Fibroblast of mammary gland (primary cell): Measurements from ENCODE around the gene SYCE3.

Experiments used
- DNase-seq: peaks from one replicate; pipeline ENCODE4 v3.0.0-alpha.2; 2010; ENCODE audit warnings: low read depth
- H3K4me3 ChIP-seq: 2 replicates; pipeline ENCODE4 v1.5.1; 2011; ENCODE audit warnings: low read depth, mild to moderate bottlenecking, low read length, moderate library complexity; ENCODE audit not compliant: control insufficient read depth
- CTCF ChIP-seq: conservative IDR thresholded peaks from 2 replicates; pipeline ENCODE4 v1.5.1; 2011; ENCODE audit warnings: low read depth, low read length, inconsistent platforms; ENCODE audit not compliant: control insufficient read depth, insufficient read depth

Gene SYCE3

DNA sequence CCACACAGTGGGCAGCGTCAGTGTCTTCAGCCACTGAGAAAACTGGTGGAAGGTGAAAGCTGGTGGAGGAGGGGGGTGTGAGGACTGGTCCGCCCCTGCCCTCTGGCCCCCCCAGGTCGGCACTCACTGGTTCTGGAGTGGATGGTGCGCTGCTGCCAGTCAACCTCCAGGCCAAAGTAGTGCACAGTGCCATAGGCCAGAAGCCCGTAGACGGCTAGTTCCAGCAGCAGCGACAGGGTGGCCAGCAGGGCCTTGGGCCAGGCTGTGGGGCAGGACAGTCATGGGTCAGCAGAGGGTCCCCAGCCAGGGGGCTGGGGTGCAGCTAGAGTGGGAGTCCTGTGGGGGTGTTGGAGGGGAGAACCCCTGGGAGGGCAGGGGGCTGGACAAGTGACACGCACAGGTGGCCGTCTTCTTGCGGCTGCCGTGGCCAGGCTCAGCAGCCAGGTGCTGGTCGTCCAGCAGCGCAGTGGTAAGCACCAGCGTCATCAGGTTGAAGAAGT lies 57.4 kb downstream of the SYCE3 start:
- no peak overlapping the region for H3K4me3 ChIP-seq
- DNase-seq, result no peak
- no peak for TF ChIP-seq CTCF

- TF ChIP-seq CTCF, result no peak
- no peak for DNase-seq
- no peak overlapping the region for H3K4me3 ChIP-seq
These were observed 58.1 kb downstream of the SYCE3 start for GRCh38 chr22:50504369-50505211.

GRCh38 chr22:50503475-50504145 lies 59.1 kb downstream of the SYCE3 start:
- no peak for DNase-seq
- no peak overlapping the region for H3K4me3 ChIP-seq
- TF ChIP-seq CTCF, result no peak

GRCh38 chr22:50502628-50503474 lies 59.9 kb downstream of the SYCE3 start:
- no peak for DNase-seq
- TF ChIP-seq CTCF, result no peak
- H3K4me3 ChIP-seq, result no peak overlapping the region

DNA sequence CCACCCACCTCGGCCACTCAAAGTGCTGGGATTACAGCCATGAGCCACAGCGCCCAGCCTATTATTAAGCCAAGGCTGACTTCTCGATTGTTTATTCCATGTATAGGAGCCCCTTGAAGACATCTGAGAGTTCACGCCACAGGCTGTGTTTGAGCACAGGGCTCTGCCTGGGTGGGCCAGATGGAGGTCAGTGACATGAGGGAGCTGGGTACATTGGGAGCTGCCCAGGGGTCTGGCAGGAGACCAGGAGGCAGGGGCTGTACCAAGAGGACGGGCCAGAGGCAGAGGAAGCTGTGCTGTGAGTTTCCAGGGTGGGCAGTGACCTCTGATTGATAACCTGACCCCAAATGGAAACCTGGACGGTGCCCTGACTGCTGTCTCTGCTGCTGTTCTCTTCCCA lies 60.6 kb downstream of the SYCE3 start:
- DNase-seq, result no peak
- TF ChIP-seq CTCF, result no peak
- no peak overlapping the region for H3K4me3 ChIP-seq
